Colonic mucosa (tissue), 4 donors: ENCODE data around the gene HDAC4. TPM values are rescaled to one million over a fixed set of nuclear protein-coding genes. Genes with fewer than 3 reads are reported as not detected.

Source experiments
- DNase-seq: peaks from one replicate; pipeline ENCODE4 v3.0.0-alpha.2; 2020
- H3K27ac ChIP-seq: fragments of 200-600 bp; one replicate; pipeline ENCODE4 v1.8.0; 2021
- H3K27me3 ChIP-seq: fragments of 200-600 bp; one replicate; pipeline ENCODE4 v1.8.0; 2021
- H3K36me3 ChIP-seq: fragments of 200-600 bp; one replicate; pipeline ENCODE4 v1.8.0; 2021
- H3K4me1 ChIP-seq: fragments of 200-600 bp; one replicate; pipeline ENCODE4 v1.8.0; 2021; ENCODE audit warnings: mild to moderate bottlenecking
- H3K4me3 ChIP-seq: fragments of 200-600 bp; one replicate; pipeline ENCODE4 v1.8.0; 2021
- H3K9ac ChIP-seq, 2 donors: one replicate each; pipeline ENCODE4 v1.7.0; 2013; ENCODE audit warnings: control low read depth in 2 of 2, low read depth in 2 of 2, low read length in 2 of 2
- H3K9me3 ChIP-seq: fragments of 200-600 bp; one replicate; pipeline ENCODE4 v1.8.0; 2021
- CTCF ChIP-seq: fragments of 200-600 bp; IDR thresholded peaks from one replicate; pipeline ENCODE4 v1.8.0; 2022; ENCODE audit warnings: antibody characterized with exemption, mild to moderate bottlenecking
- intact Hi-C: fragments of 100-400 bp; cut with DNase I; formaldehyde crosslinking; loops from one replicate; pipeline ENCODE4 v1.14.1; 2022
- total RNA-seq, 2 donors: library from RNA; stranded (reverse); fragmentation: NEBNext Ultra II Directional in 1 of 2; extraction: Animal tissue kit (Norgen Biotek cat#: 25700) in 1 of 2; gene quantifications; one replicate each; pipeline ENCODE4 v1.2.1, GENCODE V29; 2021
- donor health status: healthy.
- donor health status: DM: no; HTN: no; CAD: no.
- donor health status: DM: no; HTN: no; CAD: no.

HDAC4 gene
- total RNA-seq, 2 donors from 2014 or later, result 35.3 to 46.8 TPM

GRCh38 chr2:239229545-239230279 lies 171.1 kb downstream of the HDAC4 start:
- no peaks in the 10 kb centered on the region for H3K4me1 ChIP-seq
- TF ChIP-seq CTCF, result no peak
- H3K4me3 ChIP-seq, result no peak overlapping the region
- no peak overlapping the region for H3K27ac ChIP-seq
- no peak for DNase-seq
- intact Hi-C loops, result no loop called here
- H3K36me3 ChIP-seq, result no peaks in the 10 kb centered on the region
- H3K9me3 ChIP-seq, result no peaks in the 10 kb centered on the region
- no peaks in the 10 kb centered on the region for H3K27me3 ChIP-seq
- no peak overlapping the region for H3K9ac ChIP-seq

- peaks cover 10% of the 10 kb centered on the region for H3K4me1 ChIP-seq
- DNase-seq, result no peak
Observed at GRCh38 chr2:239227661-239228371, 173.0 kb downstream of the HDAC4 start.

GRCh38 chr2:239226677-239227581 lies 173.9 kb downstream of the HDAC4 start:
- no peaks in the 10 kb centered on the region for H3K9me3 ChIP-seq
- peak overlapping the region; percentile 23 to 50 for H3K9ac ChIP-seq
- H3K36me3 ChIP-seq, result no peaks in the 10 kb centered on the region
- intact Hi-C loops, result no loop called here
- H3K27ac ChIP-seq, result peak overlapping the region; percentile 10
- H3K27me3 ChIP-seq, result no peaks in the 10 kb centered on the region
- DNase-seq, result no peak
- no peak for TF ChIP-seq CTCF
- H3K4me1 ChIP-seq, result peaks cover 10% of the 10 kb centered on the region
- no peak overlapping the region for H3K4me3 ChIP-seq

More at GRCh38 chr2:239227661-239228371, 173.0 kb downstream of the HDAC4 start:
- Histone ChIP-seq H3K4me3 (no peak overlapping the region), H3K27ac (peak overlapping the region; percentile 6), H3K9me3 (no peaks in the 10 kb centered on the region), H3K36me3 (no peaks in the 10 kb centered on the region), H3K27me3 (no peaks in the 10 kb centered on the region), H3K9ac (peak overlapping the region in 1 of 2 donors; percentile 23)
- TF ChIP-seq CTCF, result no peak
- intact Hi-C loops, result no loop called here

GRCh38 chr2:239225871-239226561 lies 174.8 kb downstream of the HDAC4 start:
- Histone ChIP-seq H3K4me3 (no peak overlapping the region), H3K9ac (peak overlapping the region in 1 of 2 donors; percentile 16), H3K9me3 (no peaks in the 10 kb centered on the region), H3K27me3 (no peaks in the 10 kb centered on the region), H3K27ac (peak overlapping the region; percentile 10), H3K36me3 (no peaks in the 10 kb centered on the region), H3K4me1 (peaks cover 10% of the 10 kb centered on the region)
- intact Hi-C loops, result no loop called here
- no peak for TF ChIP-seq CTCF
- no peak for DNase-seq
